RWPE1 (cell line): Measurements from ENCODE around the gene TMEM198.
A peak's percentile ranks its signal among the peaks of the same experiment; 100 is the strongest.

Source experiments
- CTCF ChIA-PET: fragments of 350-600 bp; sonication (Branson Sonifier 250); formaldehyde crosslinking; extraction: SDS; loops from one replicate; lab custom pipeline; 2021; lab: Yijun Ruan, JAX
- POLR2A ChIA-PET: fragments of 400-600 bp; formaldehyde crosslinking; extraction: SDS; loops from one replicate; lab custom pipeline; 2020; ENCODE audit warnings: antibody characterized with exemption; ENCODE audit not compliant: low non-redundant PET; lab: Yijun Ruan, JAX
- DNase-seq: peaks from one replicate; pipeline ENCODE4 v3.0.0; 2012; ENCODE audit warnings: low spot score
- H3K27ac ChIP-seq: fragments of 450-650 bp; 2 replicates; pipeline ENCODE4 v1.5.1; 2017
- CTCF ChIP-seq: fragments of 450-650 bp; conservative IDR thresholded peaks from 2 replicates; pipeline ENCODE4 v1.5.1; 2017; ENCODE audit warnings: low read depth, mild to moderate bottlenecking

The TMEM198 gene

DNA sequence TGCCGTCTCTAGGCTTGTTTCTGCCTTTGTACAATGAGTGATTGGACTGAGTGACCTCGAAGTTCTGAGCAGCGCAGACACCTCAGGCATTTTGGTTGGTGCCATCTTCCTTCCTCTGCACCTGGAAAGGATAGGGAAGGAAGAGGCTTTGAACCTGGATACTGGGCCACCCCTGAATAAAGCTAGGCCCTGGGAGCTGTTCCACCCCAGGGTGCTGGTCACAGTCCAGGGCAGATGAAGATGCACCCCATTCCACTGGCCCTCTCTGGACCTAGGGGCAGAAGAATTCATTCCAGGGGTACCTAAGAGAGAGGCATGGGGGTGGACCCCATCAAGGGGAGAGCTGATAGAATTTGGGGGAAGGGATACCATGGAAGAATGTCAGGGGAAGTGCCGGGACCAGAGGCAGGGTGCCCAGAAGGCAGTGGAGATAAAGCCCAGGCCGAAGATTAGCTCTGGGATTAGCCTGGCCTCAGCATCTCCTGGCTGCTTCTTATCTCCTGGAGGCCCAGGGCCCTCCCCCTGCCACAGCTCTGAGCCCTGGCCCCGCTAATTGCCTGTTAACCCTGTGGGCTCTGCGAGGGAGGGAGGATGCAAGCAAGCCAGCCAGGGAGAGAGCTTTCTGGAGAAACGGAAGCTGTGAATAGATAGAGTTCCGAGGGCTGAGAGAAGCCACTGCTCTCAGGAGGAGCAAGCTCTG, 18.1 kb upstream of the TMEM198 start:
- CTCF ChIA-PET: interaction anchor here (0.6 to 0.9 kb wide), 2 partner anchors 12 to 116 kb away, joined by 3 read pairs; no protein-coding TSS in a partner anchor
- no peak for DNase-seq
- POLR2A ChIA-PET: no interaction called here

DNA sequence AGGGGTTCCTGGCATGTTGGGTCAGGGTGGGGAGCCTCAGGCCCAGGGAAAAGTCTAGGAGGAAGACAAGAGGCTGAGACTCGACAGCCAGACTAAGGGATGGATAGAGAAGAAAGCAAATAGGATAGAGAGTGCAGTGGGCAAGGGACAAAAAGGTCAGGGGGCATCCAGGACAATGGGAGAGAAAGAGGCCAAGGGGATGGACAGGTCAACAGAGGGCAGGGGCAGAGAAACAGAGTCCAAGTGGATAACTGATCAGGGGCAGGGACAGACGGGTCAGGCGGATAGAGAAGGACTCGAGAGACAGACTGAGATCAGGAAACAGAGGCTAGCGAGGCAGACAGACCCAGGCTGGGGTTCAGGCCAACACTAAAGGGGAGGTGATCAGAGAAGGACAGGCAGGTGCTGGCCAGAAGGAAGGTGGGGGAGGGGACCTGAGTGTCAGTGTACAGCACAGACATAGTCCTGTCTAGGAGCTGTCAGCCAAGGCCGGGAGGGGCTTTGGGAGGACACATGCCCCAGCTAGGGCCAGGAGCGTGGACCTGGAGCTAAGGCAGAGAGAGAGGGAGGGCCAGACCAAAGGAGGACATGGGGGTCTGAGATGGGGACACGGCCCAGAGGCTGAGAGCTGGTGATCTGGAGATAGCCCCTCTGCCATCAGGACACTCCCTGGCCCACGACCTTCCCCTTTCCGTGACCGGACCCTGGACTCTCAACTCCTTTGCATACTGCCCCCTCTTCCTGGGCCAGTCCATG, 17.3 kb upstream of the TMEM198 start:
- no peak for DNase-seq
- CTCF ChIA-PET: interaction anchor here (0.6 to 3.7 kb wide), 4 partner anchors 13 to 115 kb away, joined by 3 to 26 read pairs (median 4); no protein-coding TSS in a partner anchor
- no peak for TF ChIP-seq CTCF
- POLR2A ChIA-PET: no interaction called here
- H3K27ac ChIP-seq: no peak overlapping the region

More for the DNA sequence above, 18.1 kb upstream of the TMEM198 start:
- TF ChIP-seq CTCF: no peak
- no peak overlapping the region for H3K27ac ChIP-seq

DNA sequence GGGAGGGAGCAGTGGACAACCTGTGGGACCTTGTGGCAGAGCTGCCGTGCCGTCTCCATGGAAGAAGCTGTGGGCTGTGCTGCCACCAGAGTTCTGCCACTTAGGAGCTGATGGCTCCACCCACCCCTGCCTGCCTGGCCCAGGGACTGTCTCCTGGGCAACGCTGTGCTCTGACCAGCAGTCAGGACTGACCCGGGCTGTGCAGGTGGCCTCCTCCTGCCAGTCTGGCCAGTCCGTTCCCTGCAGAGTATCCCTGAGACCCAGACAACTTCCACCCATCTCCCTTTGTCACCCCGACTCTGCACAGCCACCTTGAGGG, 16.8 kb upstream of the TMEM198 start:
- no peak for DNase-seq
- H3K27ac ChIP-seq: no peak overlapping the region
- ChIA-PET CTCF (interaction anchor here (1.2 to 6.4 kb wide), 3 partner anchors 14 to 124 kb away, joined by 5 to 96 read pairs (median 26); no protein-coding TSS in a partner anchor), POLR2A (no interaction called here)
- no peak for TF ChIP-seq CTCF

- no peak for DNase-seq
- H3K27ac ChIP-seq: no peak overlapping the region
- POLR2A ChIA-PET: no interaction called here
- no peak for TF ChIP-seq CTCF
- CTCF ChIA-PET: interaction anchor here (1.2 to 6.4 kb wide), 3 partner anchors 14 to 125 kb away, joined by 5 to 96 read pairs (median 26); no protein-coding TSS in a partner anchor
Observed at GRCh38 chr2:219527472-219527871, 16.4 kb upstream of the TMEM198 start.

DNA sequence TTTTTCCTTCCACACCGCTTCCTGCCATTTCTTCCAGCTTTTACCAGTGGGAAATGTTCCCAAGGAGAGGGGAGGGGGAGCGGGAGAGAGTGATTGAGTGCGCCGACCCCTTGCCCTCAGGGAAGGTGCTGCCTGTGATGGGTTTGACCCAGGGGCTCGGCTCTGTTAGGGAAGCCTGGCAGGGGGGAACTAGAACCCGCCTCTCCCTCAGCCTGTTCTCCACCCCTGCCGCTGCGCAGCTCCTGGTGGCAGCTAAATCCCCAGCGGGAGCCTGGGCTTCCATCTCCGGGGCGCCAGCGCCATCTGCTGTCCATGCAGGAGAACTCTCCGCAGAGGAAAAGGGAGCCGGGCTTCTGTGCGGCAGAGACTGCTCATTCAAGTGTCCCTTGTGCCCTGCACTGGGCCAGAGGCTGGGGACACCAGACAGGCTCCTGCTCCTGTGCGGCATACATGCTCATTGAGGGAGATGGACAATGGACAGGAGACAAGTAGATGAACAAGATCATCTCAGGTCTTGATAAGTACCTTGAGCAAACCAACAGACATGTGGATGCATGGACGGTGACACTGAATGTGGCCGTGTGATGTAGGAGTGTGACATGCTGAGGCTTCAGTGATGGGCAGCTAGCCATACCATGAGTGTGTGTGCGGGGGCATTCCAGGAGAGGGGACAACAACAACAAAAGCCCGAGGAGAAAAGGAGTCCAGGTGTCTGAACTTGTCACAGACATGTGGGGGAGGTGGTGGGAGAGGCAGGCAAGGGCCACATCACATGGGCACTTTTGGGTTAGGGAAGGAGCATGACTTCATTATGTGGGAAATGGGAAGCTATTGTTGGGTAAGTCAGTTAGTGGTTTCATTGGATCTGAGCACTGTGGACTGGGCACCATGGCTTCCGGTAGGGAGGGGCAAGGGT, 13.5 kb upstream of the TMEM198 start:
- POLR2A ChIA-PET: interaction anchor here (1.3 kb wide), 1 partner anchor 32 kb away, joined by 7 read pairs; the partner anchor contains the start of gene GMPPA
- H3K27ac ChIP-seq: no peak overlapping the region

More for the DNA sequence above, 13.5 kb upstream of the TMEM198 start:
- CTCF ChIA-PET: interaction anchor here (0.6 to 6.4 kb wide), 30 partner anchors 10 to 1344 kb away, joined by 3 to 96 read pairs (median 4); partner anchors contain the start of genes CHPF and SPEG
- peak; percentile 93 for TF ChIP-seq CTCF
- peak; percentile 85 for DNase-seq
